ENCODE results near the gene KREMEN2. TPM values are rescaled to one million over a fixed set of nuclear protein-coding genes. Genes with fewer than 3 reads are reported as not detected.
A peak's percentile ranks its signal among the peaks of the same experiment; 100 is the strongest.
"Not testable (repeated sequence)": the region's sequence is repeated elsewhere in the genome, so short reads cannot be mapped to it uniquely, and the experiment has no call there.

The KREMEN2 gene
- total and polyA plus RNA-seq, 7 experiments from 2014 or later, result not detected

DNA sequence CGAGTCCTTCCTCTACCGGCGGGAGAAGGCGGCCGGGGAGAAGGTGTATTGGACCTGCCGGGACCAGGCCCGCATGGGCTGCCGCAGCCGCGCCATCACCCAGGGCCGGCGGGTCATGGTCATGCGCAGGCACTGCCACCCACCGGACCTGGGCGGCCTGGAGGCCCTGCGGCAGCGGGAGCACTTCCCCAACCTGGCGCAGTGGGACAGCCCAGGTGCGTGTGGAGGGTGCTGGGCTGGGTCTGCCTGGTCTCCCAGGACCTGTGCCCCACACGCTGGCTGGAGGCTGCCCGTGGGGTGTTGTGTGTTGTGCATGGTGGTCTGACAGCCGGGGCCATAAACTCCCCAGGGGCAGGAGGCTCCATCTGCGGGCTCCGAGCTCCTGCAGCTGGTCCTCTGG is 26.9 kb upstream of the KREMEN2 start:
- Histone ChIP-seq H3K27ac (ENCODE audit: low read depth, low read length) (no peak overlapping the region), H3K4me3 (ENCODE audit: low read length) (no peak overlapping the region), H3K27me3 (ENCODE audit: control insufficient read depth in 2 of 2, insufficient read depth in 2 of 2, low read length in 2 of 2) (no peaks in the 10 kb centered on the region), H3K4me1 (ENCODE audit: control insufficient read depth in 2 of 2, insufficient read depth in 2 of 2, low read length in 2 of 2) (no peaks in the 10 kb centered on the region), H3K9me3 (ENCODE audit: control insufficient read depth in 2 of 3, low read length in 3 of 3) (no peaks in the 10 kb centered on the region), H3K36me3 (ENCODE audit: control insufficient read depth in 2 of 3, insufficient read depth in 3 of 3, low read length in 3 of 3) (peaks cover 3 to 88% (median 11%) of the 10 kb centered on the region in 3 experiments)
- ChIA-PET POLR2A (no interaction called here), CTCF (no interaction called here)
- no peak overlapping the region for H3K27ac Mint-ChIP-seq
- ATAC-seq, result no peak
- intact Hi-C loops (cut with micrococcal nuclease), result no loop called here
- H3K36me3 Mint-ChIP-seq, result peaks cover 6 to 31% (median 13%) of the 10 kb centered on the region in 5 donors
- no peaks in the 10 kb centered on the region for H3K27me3 Mint-ChIP-seq
- no peaks in the 10 kb centered on the region for H3K9me3 Mint-ChIP-seq
- H3K4me3 Mint-ChIP-seq, result no peak overlapping the region
- DNase-seq, result no peak
- peaks cover 0 to 6% (median 0%) of the 10 kb centered on the region in 7 donors for H3K4me1 Mint-ChIP-seq

DNA sequence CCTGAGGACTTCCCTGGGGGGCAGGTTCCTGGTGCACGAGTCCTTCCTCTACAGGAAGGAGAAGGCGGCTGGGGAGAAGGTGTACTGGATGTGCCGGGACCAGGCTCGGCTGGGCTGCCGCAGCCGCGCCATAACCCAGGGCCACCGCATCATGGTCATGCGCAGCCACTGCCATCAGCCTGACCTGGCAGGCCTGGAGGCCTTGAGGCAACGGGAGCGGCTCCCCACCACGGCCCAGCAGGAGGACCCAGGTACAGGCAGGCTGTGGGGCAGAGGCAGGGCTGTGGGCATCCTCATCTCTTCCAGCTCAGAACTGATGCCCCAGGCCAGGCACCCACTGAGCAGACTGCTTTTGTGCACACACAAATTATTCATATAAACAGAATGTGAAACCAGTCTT is 25.9 kb upstream of the KREMEN2 start:
- ATAC-seq (no peak), DNase-seq (no peak)
- Histone ChIP-seq H3K4me3 (ENCODE audit: low read length) (no peak overlapping the region), H3K36me3 (ENCODE audit: control insufficient read depth in 2 of 3, insufficient read depth in 3 of 3, low read length in 3 of 3) (peaks cover 3 to 86% (median 11%) of the 10 kb centered on the region in 3 experiments), H3K27me3 (ENCODE audit: control insufficient read depth in 2 of 2, insufficient read depth in 2 of 2, low read length in 2 of 2) (no peaks in the 10 kb centered on the region), H3K27ac (ENCODE audit: low read depth, low read length) (no peak overlapping the region), H3K4me1 (ENCODE audit: control insufficient read depth in 2 of 2, insufficient read depth in 2 of 2, low read length in 2 of 2) (no peaks in the 10 kb centered on the region), H3K9me3 (ENCODE audit: control insufficient read depth in 2 of 3, low read length in 3 of 3) (no peaks in the 10 kb centered on the region)
- peaks cover 7 to 38% (median 18%) of the 10 kb centered on the region in 5 donors for H3K36me3 Mint-ChIP-seq
- H3K27ac Mint-ChIP-seq, result no peak overlapping the region
- POLR2A ChIA-PET, result no interaction called here
- peaks cover 0 to 6% (median 0%) of the 10 kb centered on the region in 7 donors for H3K4me1 Mint-ChIP-seq
- CTCF ChIA-PET, result no interaction called here
- no peak overlapping the region for H3K4me3 Mint-ChIP-seq
- no peaks in the 10 kb centered on the region for H3K27me3 Mint-ChIP-seq
- intact Hi-C loops (cut with micrococcal nuclease), result no loop called here
- H3K9me3 Mint-ChIP-seq, result no peaks in the 10 kb centered on the region

DNA sequence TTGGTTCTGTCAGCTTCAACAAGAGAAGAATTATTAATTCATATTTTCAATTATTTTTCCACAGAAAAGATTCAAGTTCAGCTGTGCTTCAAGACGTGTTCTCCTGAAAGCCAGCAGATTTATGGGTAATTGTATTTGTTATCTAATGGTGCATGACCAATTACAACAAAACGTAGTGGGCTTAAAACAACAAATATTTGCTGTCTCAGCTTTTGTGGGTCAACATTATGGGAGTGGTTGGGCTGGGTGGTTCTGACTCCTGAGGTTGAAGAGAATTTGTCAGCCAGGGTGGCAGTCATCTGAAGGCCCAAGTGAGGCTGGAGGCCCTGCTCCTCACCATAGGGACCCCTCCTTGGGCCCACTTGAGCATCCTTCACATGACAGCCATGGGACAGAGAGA is 24.1 kb upstream of the KREMEN2 start:
- Histone ChIP-seq H3K27me3 (ENCODE audit: control insufficient read depth in 2 of 2, insufficient read depth in 2 of 2, low read length in 2 of 2) (no peaks in the 10 kb centered on the region), H3K9me3 (ENCODE audit: control insufficient read depth in 2 of 3, low read length in 3 of 3) (no peaks in the 10 kb centered on the region), H3K4me3 (ENCODE audit: low read length) (no peak overlapping the region), H3K27ac (ENCODE audit: low read depth, low read length) (no peak overlapping the region), H3K36me3 (ENCODE audit: control insufficient read depth in 2 of 3, insufficient read depth in 3 of 3, low read length in 3 of 3) (peaks cover 0 to 71% (median 11%) of the 10 kb centered on the region in 3 experiments), H3K4me1 (ENCODE audit: control insufficient read depth in 2 of 2, insufficient read depth in 2 of 2, low read length in 2 of 2) (no peaks in the 10 kb centered on the region)
- no peak overlapping the region for H3K27ac Mint-ChIP-seq
- H3K36me3 Mint-ChIP-seq, result peaks cover 5 to 36% (median 13%) of the 10 kb centered on the region in 5 donors
- no peak for ATAC-seq
- H3K9me3 Mint-ChIP-seq, result no peaks in the 10 kb centered on the region
- H3K4me3 Mint-ChIP-seq, result no peak overlapping the region
- no peak for DNase-seq
- H3K27me3 Mint-ChIP-seq, result no peaks in the 10 kb centered on the region
- ChIA-PET POLR2A (interaction anchor here (0.7 kb wide), 1 partner anchor 57 kb away, joined by 3 read pairs; the partner anchor contains the start of gene FLYWCH2), CTCF (interaction anchor here (0.8 to 1.4 kb wide), 2 partner anchors 13 to 21 kb away, joined by 3 read pairs; no protein-coding TSS in a partner anchor)
- H3K4me1 Mint-ChIP-seq, result peaks cover 0 to 6% (median 0%) of the 10 kb centered on the region in 7 donors
- intact Hi-C loops (cut with micrococcal nuclease), result no loop called here

DNA sequence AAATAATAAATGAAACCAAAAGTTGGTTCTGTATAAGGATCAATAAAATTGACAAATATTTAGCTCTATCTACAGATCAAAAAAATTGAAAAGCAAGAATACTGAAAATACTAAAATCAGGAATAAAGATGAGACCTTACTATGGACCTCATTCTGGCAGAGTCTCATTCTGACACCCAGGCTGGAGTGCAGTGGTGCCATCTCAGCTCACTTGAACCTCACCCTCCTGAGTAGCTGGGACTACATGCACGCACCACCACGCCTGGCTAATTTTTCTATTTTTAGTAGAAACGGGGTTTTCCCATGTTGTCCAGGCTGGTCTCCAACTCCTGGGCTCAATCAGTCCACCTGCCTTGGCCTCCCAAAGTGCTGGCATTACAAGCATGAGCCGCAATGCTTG is 22.0 kb upstream of the KREMEN2 start:
- Histone ChIP-seq H3K9me3 (ENCODE audit: control insufficient read depth in 2 of 3, low read length in 3 of 3) (no peaks in the 10 kb centered on the region), H3K4me1 (ENCODE audit: control insufficient read depth in 2 of 2, insufficient read depth in 2 of 2, low read length in 2 of 2) (no peaks in the 10 kb centered on the region), H3K36me3 (ENCODE audit: control insufficient read depth in 2 of 3, insufficient read depth in 3 of 3, low read length in 3 of 3) (peaks cover 0 to 59% (median 11%) of the 10 kb centered on the region in 3 experiments), H3K27ac (ENCODE audit: low read depth, low read length) (no peak overlapping the region), H3K27me3 (ENCODE audit: control insufficient read depth in 2 of 2, insufficient read depth in 2 of 2, low read length in 2 of 2) (no peaks in the 10 kb centered on the region), H3K4me3 (ENCODE audit: low read length) (no peak overlapping the region)
- Mint-ChIP-seq H3K4me3 (no peak overlapping the region), H3K9me3 (no peaks in the 10 kb centered on the region), H3K27me3 (no peaks in the 10 kb centered on the region), H3K27ac (peak overlapping the region in 2 of 9 donors; percentile 20 to 30), H3K4me1 (no peaks in the 10 kb centered on the region), H3K36me3 (peaks cover 5 to 36% (median 18%) of the 10 kb centered on the region in 5 donors)
- intact Hi-C loops (cut with micrococcal nuclease), result no loop called here
- CTCF ChIA-PET, result no interaction called here
- ATAC-seq (no peak), DNase-seq (no peak)
- POLR2A ChIA-PET, result no interaction called here

DNA sequence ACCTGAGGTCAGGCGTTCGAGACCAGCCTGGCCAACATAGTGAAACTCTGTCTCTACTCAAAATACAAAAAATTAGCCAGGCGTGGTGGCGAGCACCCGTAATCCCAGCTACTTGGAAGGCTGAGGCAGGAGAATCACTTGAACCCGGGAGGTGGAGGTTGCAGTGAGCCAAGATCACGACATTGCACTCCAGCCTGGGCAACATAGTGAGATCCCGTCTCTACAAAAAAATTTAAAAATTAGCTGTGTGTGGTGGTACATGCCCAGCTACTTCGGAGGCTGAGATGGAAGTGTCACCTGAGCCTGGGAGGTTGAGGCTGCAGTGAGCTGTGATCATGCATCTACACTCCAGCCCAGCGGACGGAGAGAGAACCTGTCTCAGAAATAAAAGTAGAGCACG is 20.4 kb upstream of the KREMEN2 start:
- H3K4me1 Mint-ChIP-seq; H3K4me1 ChIP-seq (ENCODE audit: control insufficient read depth in 2 of 2, insufficient read depth in 2 of 2, low read length in 2 of 2); H3K27me3 ChIP-seq (ENCODE audit: control insufficient read depth in 2 of 2, insufficient read depth in 2 of 2, low read length in 2 of 2); POLR2A ChIA-PET; H3K27me3 Mint-ChIP-seq; H3K27ac Mint-ChIP-seq; DNase-seq; H3K9me3 ChIP-seq (ENCODE audit: control insufficient read depth in 2 of 3, low read length in 3 of 3); H3K4me3 Mint-ChIP-seq; H3K9me3 Mint-ChIP-seq; H3K27ac ChIP-seq (ENCODE audit: low read depth, low read length); H3K4me3 ChIP-seq (ENCODE audit: low read length); intact Hi-C loops (cut with micrococcal nuclease); ATAC-seq: not testable (repeated sequence)
- H3K36me3 Mint-ChIP-seq, result peaks cover 5 to 40% (median 19%) of the 10 kb centered on the region in 5 donors
- peaks cover 0 to 45% (median 11%) of the 10 kb centered on the region in 3 experiments for H3K36me3 ChIP-seq (ENCODE audit: control insufficient read depth in 2 of 3, insufficient read depth in 3 of 3, low read length in 3 of 3)
- CTCF ChIA-PET, result interaction anchor here (0.9 kb wide), 1 partner anchor 16 kb away, joined by 4 read pairs; no protein-coding TSS in a partner anchor

DNA sequence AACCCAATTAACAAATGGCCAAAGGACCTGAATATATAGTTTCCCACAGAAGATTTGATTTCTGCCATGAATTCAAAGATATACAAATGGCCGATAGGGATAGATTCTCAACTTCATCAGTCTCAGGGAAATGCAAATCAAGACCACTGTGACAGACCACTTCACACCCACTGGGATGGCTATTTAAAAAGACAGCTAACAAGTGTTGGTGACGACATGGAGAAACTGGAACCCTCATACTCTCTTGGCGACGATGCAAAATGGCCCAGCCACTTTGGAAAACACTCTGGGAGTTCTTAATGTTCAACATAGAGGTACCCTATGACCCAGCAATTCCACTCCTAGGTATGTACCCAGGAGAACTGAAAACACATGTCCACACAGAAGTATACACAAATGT is 17.4 kb upstream of the KREMEN2 start:
- no peaks in the 10 kb centered on the region for H3K27me3 Mint-ChIP-seq

More for the DNA sequence above, 17.4 kb upstream of the KREMEN2 start:
- no peak overlapping the region for H3K4me3 ChIP-seq (ENCODE audit: low read length)
- H3K36me3 ChIP-seq (ENCODE audit: control insufficient read depth in 2 of 3, insufficient read depth in 3 of 3, low read length in 3 of 3), result peaks cover 0 to 32% (median 0%) of the 10 kb centered on the region in 3 experiments
- no peaks in the 10 kb centered on the region for H3K9me3 Mint-ChIP-seq
- POLR2A ChIA-PET, result interaction anchor here (1.0 kb wide), 1 partner anchor 23 kb away, joined by 3 read pairs; no protein-coding TSS in a partner anchor
- H3K36me3 Mint-ChIP-seq, result peaks cover 5 to 33% (median 16%) of the 10 kb centered on the region in 5 donors
- intact Hi-C loops (cut with micrococcal nuclease), result no loop called here
- H3K9me3 ChIP-seq (ENCODE audit: control insufficient read depth in 2 of 3, low read length in 3 of 3), result no peaks in the 10 kb centered on the region
- no peaks in the 10 kb centered on the region for H3K4me1 ChIP-seq (ENCODE audit: control insufficient read depth in 2 of 2, insufficient read depth in 2 of 2, low read length in 2 of 2)
- DNase-seq, result no peak
- CTCF ChIA-PET, result no interaction called here
- no peaks in the 10 kb centered on the region for H3K4me1 Mint-ChIP-seq
- no peak overlapping the region for H3K4me3 Mint-ChIP-seq
- ATAC-seq, result no peak
- H3K27ac Mint-ChIP-seq, result no peak overlapping the region
- no peak overlapping the region for H3K27ac ChIP-seq (ENCODE audit: low read depth, low read length)
- H3K27me3 ChIP-seq (ENCODE audit: control insufficient read depth in 2 of 2, insufficient read depth in 2 of 2, low read length in 2 of 2), result no peaks in the 10 kb centered on the region
